HepG2 (cell line): ENCODE results near the gene ACAT2. TPM values are rescaled to one million over a fixed set of nuclear protein-coding genes. Genes with fewer than 3 reads are reported as not detected.
A peak's percentile ranks its signal among the peaks of the same experiment; 100 is the strongest.

Source experiments
- AHR ChIP-seq: IDR thresholded peaks from 2 replicates; pipeline ENCODE4 v1.6.1; 2018; ENCODE audit warnings: missing genetic modification reagents, missing compliant biosample characterization
- ARID2 ChIP-seq: sonication (generic); formaldehyde crosslinking; IDR thresholded peaks from 2 replicates; pipeline ENCODE4 v1.8.1; 2022; ENCODE audit warnings: mild to moderate bottlenecking, missing genetic modification reagents, borderline replicate concordance
- FOXK2 ChIP-seq: fragments of 450-650 bp; IDR thresholded peaks from 2 replicates; pipeline ENCODE4 v1.6.1; 2016
- HNF4A ChIP-seq: sonication (generic); formaldehyde crosslinking; IDR thresholded peaks from 2 replicates; pipeline ENCODE4 v1.4.0; 2020; ENCODE audit warnings: missing genetic modification reagents
- IRF9 ChIP-seq: sonication (generic); formaldehyde crosslinking; IDR thresholded peaks from 2 replicates; pipeline ENCODE4 v1.8.0; 2022; ENCODE audit warnings: missing genetic modification reagents, mild to moderate bottlenecking, borderline replicate concordance
- KMT2B ChIP-seq: IDR thresholded peaks from 2 replicates; pipeline ENCODE4 v1.6.1; 2016; ENCODE audit warnings: missing genetic modification reagents, missing compliant biosample characterization
- MIXL1 ChIP-seq: IDR thresholded peaks from 2 replicates; pipeline ENCODE4 v1.6.1; 2016
- NCOR1 ChIP-seq: fragments of 200-600 bp; sonication (generic); IDR thresholded peaks from 2 replicates; pipeline ENCODE4 v1.7.0; 2017; ENCODE audit warnings: antibody characterized with exemption, low read length, borderline replicate concordance
- RFX3 ChIP-seq: IDR thresholded peaks from 2 replicates; pipeline ENCODE4 v1.6.1; 2016; ENCODE audit warnings: missing biosample characterization, missing genetic modification reagents
- ZNF207 ChIP-seq: fragments of 450-650 bp; IDR thresholded peaks from 2 replicates; pipeline ENCODE4 v1.6.1; 2016; ENCODE audit warnings: antibody characterized with exemption, borderline replicate concordance
- ZNF282 ChIP-seq: fragments of 450-650 bp; IDR thresholded peaks from 2 replicates; pipeline ENCODE4 v1.6.1; 2018; ENCODE audit not compliant: partially characterized antibody
- ZNF33B ChIP-seq: sonication (generic); formaldehyde crosslinking; IDR thresholded peaks from 2 replicates; pipeline ENCODE4 v1.5.1; 2020; ENCODE audit warnings: mild to moderate bottlenecking, missing genetic modification reagents
- ZNF407 ChIP-seq: sonication (generic); formaldehyde crosslinking; IDR thresholded peaks from one replicate; pipeline ENCODE4 v1.5.1; 2020; ENCODE audit warnings: mild to moderate bottlenecking, missing genetic modification reagents; ENCODE audit errors: not compliant biosample characterization
- ZNF414 ChIP-seq: sonication (generic); formaldehyde crosslinking; IDR thresholded peaks from 2 replicates; pipeline ENCODE4 v1.5.0; 2020; ENCODE audit warnings: missing genetic modification reagents
- ZNF484 ChIP-seq: sonication (generic); formaldehyde crosslinking; IDR thresholded peaks from 2 replicates; pipeline ENCODE4 v1.5.1; 2020; ENCODE audit warnings: mild to moderate bottlenecking, low read depth, missing genetic modification reagents, borderline replicate concordance
- ZNF816 ChIP-seq: sonication (generic); formaldehyde crosslinking; IDR thresholded peaks from 2 replicates; pipeline ENCODE4 v1.8.0; 2022; ENCODE audit warnings: missing genetic modification reagents, mild to moderate bottlenecking, borderline replicate concordance
- polyA plus RNA-seq, 8 experiments: library from polyadenylated mRNA; depleted of rRNA in 3 of 8; stranded (reverse) in 7 of 8; unstranded in 1 of 8; fragments of >200 nt; fragmentation: Illumina TruSeq in 4 of 8; extraction: Trizol in 4 of 8; gene quantifications; 2 replicates each; pipeline versions ENCODE4 v1.2.1 to v1.2.3, GENCODE V29; 2011 to 2016; ENCODE audit warnings: low read depth in 4 of 8, missing spikeins in 1 of 8, mixed read lengths in 1 of 8; ENCODE audit not compliant: insufficient read depth in 1 of 8
- total RNA-seq, 5 experiments: library from RNA; depleted of rRNA; stranded (reverse); fragments of >200 nt; fragmentation: Illumina TruSeq; extraction: Trizol; gene quantifications; 2 replicates each; pipeline ENCODE4 v1.2.3, GENCODE V29; 2016; ENCODE audit warnings: low read depth in 1 of 5

Gene ACAT2
- total and polyA plus RNA-seq, 2 of the 13 experiments (the other 11 are each of a cell fraction or from before 2014, with no cell fraction given) = 121 to 534 TPM

- peak; percentile 91 for TF ChIP-seq ZNF407 (CRISPR knock-in tag)
- peak; percentile 99; the same call in 1 of the 2 replicates for TF ChIP-seq ZNF816 (CRISPR knock-in tag)
- TF ChIP-seq KMT2B (CRISPR knock-in tag) = peak; percentile 33; the same call in 1 of the 2 replicates
- TF ChIP-seq HNF4A = peak; percentile 20; the same call in 1 of the 2 replicates
- TF ChIP-seq ZNF282 = no peak
- peak; percentile 32; the same call in 1 of the 2 replicates for TF ChIP-seq MIXL1 (CRISPR knock-in tag)
- no peak for TF ChIP-seq FOXK2
- peak; percentile 49; the same call in 1 of the 2 replicates for TF ChIP-seq NCOR1
- peak; percentile 97 for TF ChIP-seq ARID2 (CRISPR knock-in tag)
- peak; percentile 56; the same call in 1 of the 2 replicates for TF ChIP-seq ZNF484
- peak; percentile 78; the same call in 1 of the 2 replicates for TF ChIP-seq ZNF33B (CRISPR knock-in tag)
- TF ChIP-seq ZNF207 = no peak
- TF ChIP-seq AHR (CRISPR knock-in tag) = no peak; the same call in none of the 2 replicates
- TF ChIP-seq ZNF414 = peak; percentile 93; the same call in 1 of the 2 replicates
- peak; percentile 91 for TF ChIP-seq IRF9
- TF ChIP-seq RFX3 (CRISPR knock-in tag) = no peak
Measured at GRCh38 chr6:159761873-159762680, at the start of gene ACAT2 (continued).
